COLO668 (cell line): Measurements from ENCODE around the gene NFIA.
A peak's percentile ranks its signal among the peaks of the same experiment; 100 is the strongest.

Source experiments
- DNase-seq: peaks from one replicate; lab custom pipeline; 2025; ENCODE audit not compliant: unreplicated experiment; lab: John Stamatoyannopoulos, UW

NFIA gene

DNA sequence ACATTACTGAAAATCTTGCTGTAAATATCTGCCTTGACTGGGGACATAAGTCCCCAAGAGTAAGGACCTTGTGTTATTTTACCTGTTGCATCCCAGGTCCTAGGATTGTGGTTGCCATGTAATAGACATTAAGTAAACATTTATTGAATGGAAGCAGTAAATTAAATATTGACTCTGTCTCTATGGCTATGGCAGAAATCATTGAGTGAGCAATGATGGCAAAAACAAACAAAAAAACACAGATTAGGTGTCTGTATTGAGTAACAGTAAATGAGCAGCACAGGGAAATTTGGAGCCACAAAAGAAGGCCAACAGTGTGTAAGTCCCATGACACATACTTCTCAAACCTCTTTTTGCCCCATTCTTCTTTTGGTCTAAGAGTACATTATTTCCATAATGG is 240.4 kb downstream of the NFIA start:
- DNase-seq: peak; percentile 60

DNA sequence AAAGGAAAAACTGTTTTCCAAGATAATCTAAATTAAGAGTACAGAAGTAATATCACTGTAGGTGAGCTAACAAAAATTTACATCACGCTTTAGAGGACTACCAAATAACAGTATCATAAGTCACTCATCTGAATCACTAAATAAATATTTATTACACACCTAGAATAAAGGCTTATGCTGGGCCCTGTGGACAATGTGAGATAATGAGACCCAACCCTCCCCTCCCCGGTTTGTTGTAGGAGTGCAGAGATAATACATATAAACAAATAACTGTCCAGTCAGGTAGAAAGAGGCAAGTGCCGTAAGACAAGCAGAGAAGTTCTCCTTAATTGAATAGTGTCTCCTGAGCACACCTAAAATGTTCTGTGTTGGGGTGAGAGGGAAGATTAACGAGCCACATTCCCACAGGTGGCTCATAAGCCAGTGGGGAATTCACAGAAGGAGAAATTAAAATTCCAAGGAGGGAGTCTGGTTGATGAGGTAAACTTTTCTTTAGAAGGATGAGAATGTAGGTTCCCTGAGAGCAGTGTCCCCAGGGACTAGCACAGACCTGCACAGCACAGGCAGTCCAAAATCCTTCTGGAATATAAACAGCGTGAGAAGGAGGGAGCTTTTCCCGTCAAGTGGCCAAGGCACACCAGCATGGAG is 241.4 kb downstream of the NFIA start:
- DNase-seq: peak; percentile 33

DNA sequence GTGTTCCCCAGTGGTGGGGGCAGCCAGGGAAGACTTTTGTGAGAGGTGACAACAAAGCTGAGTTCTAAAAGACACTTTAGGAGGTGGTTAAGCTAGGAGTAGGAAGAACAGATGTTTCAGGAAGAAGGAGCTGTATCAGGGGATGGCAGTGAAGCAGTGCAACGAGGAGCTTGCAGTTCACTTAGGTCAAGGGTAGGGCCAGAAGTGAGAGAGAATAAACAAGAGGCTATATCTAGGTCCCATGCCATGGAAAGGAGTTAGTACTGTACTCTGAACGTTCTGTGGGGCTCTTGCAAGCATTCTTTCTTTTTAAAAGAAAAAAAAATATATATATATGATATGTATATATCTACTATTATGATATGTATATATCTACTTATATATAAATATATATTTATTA is 244.4 kb downstream of the NFIA start:
- no peak for DNase-seq

GRCh38 chr1:61327436-61327835 is 245.1 kb downstream of the NFIA start:
- DNase-seq: no peak

- DNase-seq: no peak
These were observed 247.2 kb downstream of the NFIA start for GRCh38 chr1:61329556-61329955.

- no peak for DNase-seq
These were observed 247.7 kb downstream of the NFIA start for GRCh38 chr1:61330018-61330417.

DNA sequence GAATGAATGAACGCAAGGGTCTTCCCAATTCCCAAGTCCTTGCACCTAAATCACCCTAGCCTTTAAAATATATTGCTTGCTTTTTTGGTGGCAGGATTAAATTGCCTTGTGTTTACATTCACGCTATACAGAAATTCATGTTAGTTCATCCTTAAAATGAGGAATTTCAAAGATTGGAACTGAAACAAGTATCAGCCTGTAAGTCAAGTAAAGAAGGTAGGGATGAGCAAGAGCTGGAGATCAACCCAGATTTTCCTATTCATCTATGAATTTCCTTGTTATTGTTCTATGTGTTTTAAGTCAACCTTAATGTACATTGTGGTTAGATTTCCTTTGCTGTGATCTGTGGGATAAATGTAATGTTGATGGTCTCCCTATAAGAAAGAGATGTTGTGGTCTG is 248.2 kb downstream of the NFIA start:
- no peak for DNase-seq

- DNase-seq: no peak
These were observed 249.9 kb downstream of the NFIA start for GRCh38 chr1:61332196-61332753.

- no peak for DNase-seq
These were observed 250.4 kb downstream of the NFIA start for GRCh38 chr1:61332796-61333195.

- DNase-seq: no peak
These were observed 252.6 kb downstream of the NFIA start for GRCh38 chr1:61334718-61335589.

GRCh38 chr1:61337037-61337436 is 254.7 kb downstream of the NFIA start:
- DNase-seq: no peak

- DNase-seq: no peak
These were observed 255.1 kb downstream of the NFIA start for GRCh38 chr1:61337441-61337951.

GRCh38 chr1:61337981-61338848 is 255.9 kb downstream of the NFIA start:
- DNase-seq: peak; percentile 68

- DNase-seq: no peak
These were observed 256.5 kb downstream of the NFIA start for GRCh38 chr1:61338899-61339298.

DNA sequence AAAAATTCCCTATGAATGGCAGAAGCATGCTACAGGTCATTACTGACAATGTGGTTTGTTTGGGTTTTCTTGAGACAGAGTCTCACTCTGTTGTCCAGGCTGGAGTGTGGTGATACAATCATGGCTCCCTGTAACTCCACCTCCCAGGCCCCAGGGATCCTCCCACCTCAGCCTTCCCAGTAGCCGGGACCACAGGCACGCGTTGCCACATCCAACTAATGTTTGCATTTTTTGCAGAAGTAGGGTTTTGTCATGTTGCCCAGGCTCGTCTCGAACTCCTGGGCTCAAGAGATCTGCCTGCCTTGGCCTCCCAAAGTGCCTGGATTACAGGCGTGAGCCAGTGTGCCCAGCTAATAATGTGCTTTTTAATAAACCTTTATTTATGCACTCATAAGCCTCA is 259.1 kb downstream of the NFIA start:
- no peak for DNase-seq

GRCh38 chr1:61343734-61344420 is 261.5 kb downstream of the NFIA start:
- no peak for DNase-seq

DNA sequence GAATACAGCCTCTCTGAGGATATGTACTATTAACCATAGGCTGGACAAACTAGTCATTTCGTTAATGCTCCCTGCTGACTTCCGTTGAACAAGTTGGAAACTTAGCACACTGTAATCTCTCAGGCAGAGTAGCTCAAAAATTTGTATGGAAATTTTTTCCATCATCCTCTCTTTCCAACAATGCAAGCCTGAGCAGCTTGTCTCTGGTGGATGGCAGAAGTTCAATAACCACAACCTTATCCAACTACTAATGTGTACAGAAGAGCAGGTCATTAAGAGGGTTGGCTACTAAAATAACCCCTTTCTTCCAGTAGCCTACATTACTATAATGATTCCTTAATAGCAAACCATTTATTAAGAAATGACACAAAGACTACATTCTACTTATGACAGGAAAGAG is 262.3 kb downstream of the NFIA start:
- no peak for DNase-seq

- DNase-seq: no peak
These were observed 265.8 kb downstream of the NFIA start for GRCh38 chr1:61348025-61348665.

DNA sequence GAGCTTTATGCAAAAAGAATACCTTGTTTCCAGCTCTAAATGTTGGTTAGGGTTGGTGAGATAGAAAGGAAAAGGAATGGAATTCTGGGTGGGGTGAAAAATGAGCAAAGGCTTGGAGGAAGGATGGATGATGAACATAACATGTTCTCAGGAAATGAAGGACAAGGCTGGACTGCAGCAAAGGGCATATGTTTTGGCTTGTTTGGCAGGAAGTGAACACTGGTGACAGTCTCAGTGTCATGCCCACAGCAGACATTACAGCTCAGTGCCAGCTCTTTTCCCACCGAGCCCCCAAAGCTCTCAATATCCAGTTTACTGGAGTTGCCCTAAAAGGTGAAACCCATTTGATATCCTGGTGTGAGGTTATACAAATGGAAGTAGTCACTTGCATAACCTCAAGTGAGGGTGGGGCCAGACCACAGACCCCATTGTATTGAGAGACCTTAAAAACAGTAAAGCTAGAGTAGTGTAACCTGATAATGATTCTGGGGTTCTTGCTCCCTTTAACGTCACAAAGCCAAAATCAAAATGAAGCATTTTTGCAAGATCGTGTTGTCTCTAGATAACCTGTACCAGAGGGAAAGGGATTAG is 270.6 kb downstream of the NFIA start:
- DNase-seq: no peak
